H9 (cell line): Measurements from ENCODE around the gene PALM3. TPM values are rescaled to one million over a fixed set of nuclear protein-coding genes. Genes with fewer than 3 reads are reported as not detected.

Source experiments
- DNase-seq: peaks from one replicate; pipeline ENCODE4 v3.0.0-alpha.2; 2017
- H2AFZ ChIP-seq: one replicate; pipeline ENCODE4 v1.6.1; 2013; ENCODE audit warnings: mild to moderate bottlenecking, low read length, control low read depth, moderate library complexity
- H2AK5ac ChIP-seq: 2 replicates; pipeline ENCODE4 v1.6.1; 2013; ENCODE audit warnings: low read length, control low read depth, mixed read lengths; ENCODE audit not compliant: insufficient read length
- H2BK120ac ChIP-seq: one replicate; pipeline ENCODE4 v1.6.1; 2013; ENCODE audit warnings: low read depth, mild to moderate bottlenecking, low read length, control low read depth, inconsistent platforms; ENCODE audit not compliant: poor library complexity, severe bottlenecking
- H2BK12ac ChIP-seq: 2 replicates; pipeline ENCODE4 v1.6.1; 2013; ENCODE audit warnings: low read length, control low read depth, mixed read lengths, low read depth; ENCODE audit not compliant: insufficient read length
- H2BK15ac ChIP-seq: 2 replicates; pipeline ENCODE4 v1.6.1; 2013; ENCODE audit warnings: low read depth, low read length, control low read depth
- H2BK20ac ChIP-seq: one replicate; pipeline ENCODE4 v1.6.1; 2013; ENCODE audit warnings: low read depth, mild to moderate bottlenecking, low read length, control low read depth, inconsistent platforms; ENCODE audit not compliant: poor library complexity, severe bottlenecking
- H2BK5ac ChIP-seq: 2 replicates; pipeline ENCODE4 v1.6.1; 2013; ENCODE audit warnings: low read length, control low read depth, mixed read lengths; ENCODE audit not compliant: insufficient read length
- H3K14ac ChIP-seq: 2 replicates; pipeline ENCODE4 v1.6.1; 2013; ENCODE audit warnings: low read length, control low read depth; ENCODE audit not compliant: insufficient read depth
- H3K18ac ChIP-seq: 2 replicates; pipeline ENCODE4 v1.6.1; 2013; ENCODE audit warnings: low read depth, mild to moderate bottlenecking, mixed read lengths, low read length, control low read depth; ENCODE audit not compliant: insufficient read length
- H3K23ac ChIP-seq: 2 replicates; pipeline ENCODE4 v1.6.1; 2013; ENCODE audit warnings: low read length, control low read depth, mixed read lengths, low read depth; ENCODE audit not compliant: insufficient read length
- H3K23me2 ChIP-seq: 2 replicates; pipeline ENCODE4 v1.6.1; 2013; ENCODE audit warnings: low read depth, mild to moderate bottlenecking, mixed read lengths, low read length, control low read depth; ENCODE audit not compliant: insufficient read length, poor library complexity, severe bottlenecking
- H3K27ac ChIP-seq: 2 replicates; pipeline ENCODE4 v1.5.1; 2013; ENCODE audit warnings: low read length, control low read depth, mixed read lengths, low read depth; ENCODE audit not compliant: insufficient read length
- H3K27me3 ChIP-seq: 2 replicates; pipeline ENCODE4 v1.6.1; 2013; ENCODE audit warnings: low read length, control low read depth, inconsistent platforms; ENCODE audit not compliant: insufficient read depth
- H3K4ac ChIP-seq: 2 replicates; pipeline ENCODE4 v1.6.1; 2013; ENCODE audit warnings: low read depth, mild to moderate bottlenecking, control low read depth, inconsistent platforms, low read length, moderate library complexity
- H3K4me1 ChIP-seq: 2 replicates; pipeline ENCODE4 v1.6.1; 2013; ENCODE audit warnings: low read length, control low read depth, inconsistent platforms; ENCODE audit not compliant: insufficient read depth
- H3K4me2 ChIP-seq: 2 replicates; pipeline ENCODE4 v1.6.1; 2013; ENCODE audit warnings: low read length, control low read depth, mixed read lengths; ENCODE audit not compliant: insufficient read length, insufficient read depth
- H3K56ac ChIP-seq: 2 replicates; pipeline ENCODE4 v1.6.1; 2013; ENCODE audit warnings: low read depth, mild to moderate bottlenecking, mixed read lengths, low read length, control low read depth; ENCODE audit not compliant: insufficient read length
- H3K79me1 ChIP-seq: 2 replicates; pipeline ENCODE4 v1.6.1; 2013; ENCODE audit warnings: low read depth, mild to moderate bottlenecking, moderate library complexity, low read length, control low read depth, inconsistent platforms; ENCODE audit not compliant: insufficient read depth, poor library complexity, severe bottlenecking
- H3K79me2 ChIP-seq: 2 replicates; pipeline ENCODE4 v1.6.1; 2013; ENCODE audit warnings: low read length, control low read depth, inconsistent platforms; ENCODE audit not compliant: insufficient read depth
- H3K9ac ChIP-seq: 2 replicates; pipeline ENCODE4 v1.6.1; 2013; ENCODE audit warnings: low read length, control low read depth, mixed read lengths; ENCODE audit not compliant: insufficient read length; ENCODE audit errors: extremely low read depth
- H3K9me3 ChIP-seq: one replicate; pipeline ENCODE4 v1.6.1; 2013; ENCODE audit warnings: low read depth, low read length, inconsistent platforms; ENCODE audit not compliant: control insufficient read depth
- H3T11ph ChIP-seq: one replicate; pipeline ENCODE4 v1.6.1; 2013; ENCODE audit warnings: mild to moderate bottlenecking, low read length, control low read depth, inconsistent platforms
- H4K20me1 ChIP-seq: one replicate; pipeline ENCODE4 v1.6.1; 2013; ENCODE audit not compliant: control insufficient read depth, insufficient read length, insufficient read depth
- H4K5ac ChIP-seq: 2 replicates; pipeline ENCODE4 v1.6.1; 2013; ENCODE audit warnings: low read depth, mild to moderate bottlenecking, mixed read lengths, low read length, control low read depth; ENCODE audit not compliant: insufficient read length
- H4K8ac ChIP-seq: replicated peaks from 2 replicates; pipeline ENCODE4 v1.6.1; 2013; ENCODE audit warnings: low read length, control low read depth, mixed read lengths, low read depth; ENCODE audit not compliant: insufficient read length
- H4K91ac ChIP-seq: 2 replicates; pipeline ENCODE4 v1.6.1; 2013; ENCODE audit warnings: low read depth, mild to moderate bottlenecking, moderate library complexity, mixed read lengths, low read length, control low read depth; ENCODE audit not compliant: insufficient read length
- H3K27ac Mint-ChIP-seq, 3 experiments: 2 replicates in 2 of 3; 3 replicates in 1 of 3; pipeline ENCODE4 v1.8.0; 2020 to 2021; ENCODE audit warnings: mixed read lengths in 3 of 3, mild to moderate bottlenecking in 1 of 3, moderate library complexity in 1 of 3
- H3K27me3 Mint-ChIP-seq: 2 replicates; pipeline ENCODE4 v1.8.0; 2021; ENCODE audit warnings: low read depth, mild to moderate bottlenecking, moderate library complexity, mixed read lengths
- H3K36me3 Mint-ChIP-seq, 3 experiments: 2 replicates in 2 of 3; 3 replicates in 1 of 3; pipeline ENCODE4 v1.8.0; 2020 to 2021; ENCODE audit warnings: low read depth in 3 of 3, mixed read lengths in 3 of 3; ENCODE audit not compliant: insufficient read depth in 1 of 3
- H3K4me1 Mint-ChIP-seq, 2 experiments: 2 replicates each; pipeline ENCODE4 v1.8.0; 2020; ENCODE audit warnings: mixed read lengths in 2 of 2
- H3K4me3 Mint-ChIP-seq, 2 experiments: 2 replicates in 1 of 2; 3 replicates in 1 of 2; pipeline ENCODE4 v1.8.0; 2020 to 2021; ENCODE audit warnings: mild to moderate bottlenecking in 2 of 2, mixed read lengths in 2 of 2, moderate library complexity in 1 of 2
- H3K9me3 Mint-ChIP-seq, 2 experiments: 2 replicates in 1 of 2; 3 replicates in 1 of 2; pipeline ENCODE4 v1.8.0; 2020; ENCODE audit warnings: mild to moderate bottlenecking in 2 of 2, mixed read lengths in 2 of 2, moderate library complexity in 1 of 2
- CTCF ChIP-seq: fragments of 200-600 bp; sonication (generic); conservative IDR thresholded peaks from 3 replicates; pipeline ENCODE4 v1.8.0; 2021; ENCODE audit warnings: antibody characterized with exemption, mild to moderate bottlenecking
- WGBS: extraction: QIAGEN DNeasy Blood & Tissue Kit; methylation state at CpG from one replicate; pipeline ENCODE4 v1.1.7; 2013; ENCODE audit warnings: missing lambda C conversion rate, low lambda C conversion rate, mixed read lengths; ENCODE audit not compliant: insufficient read length; ENCODE audit errors: extremely low coverage; 5-methylcytosine and 5-hydroxymethylcytosine counted together
- total RNA-seq: library from RNA; stranded (reverse); gene quantifications from 2 replicates; pipeline ENCODE4 v1.2.1, GENCODE V29; 2021

PALM3 gene
- total RNA-seq, 1 experiment from 2014 or later = 11.5 TPM

GRCh38 chr19:14082675-14082960 is 20.7 kb upstream of the PALM3 start:
- Mint-ChIP-seq H3K27me3 (peaks cover 9% of the 10 kb centered on the region), H3K4me1 (peaks cover 6 to 7% of the 10 kb centered on the region in 2 experiments; a peak in 3 of 4 replicates), H3K9me3 (no peaks in the 10 kb centered on the region), H3K27ac (no peak overlapping the region), H3K36me3 (peaks cover 0 to 11% (median 3%) of the 10 kb centered on the region in 3 experiments; a peak in 5 of 7 replicates), H3K4me3 (peak overlapping the region in 1 of 2 experiments; percentile 95; a peak in 3 of 5 replicates)
- Histone ChIP-seq H3K18ac (no peak overlapping the region), H2BK15ac (no peak overlapping the region), H3K27ac (no peak overlapping the region), H2BK20ac (no peak overlapping the region), H3K4me1 (no peaks in the 10 kb centered on the region; the same call in 1 of the 2 replicates), H3K79me2 (no peaks in the 10 kb centered on the region), H3K9ac (no peak overlapping the region), H3K9me3 (no peaks in the 10 kb centered on the region), H2BK5ac (no peak overlapping the region), H3K23me2 (peaks cover 9% of the 10 kb centered on the region), H2AFZ (no peak overlapping the region), H3K14ac (no peak overlapping the region), H3K56ac (no peak overlapping the region), H2AK5ac (no peak overlapping the region), H4K8ac (no peak overlapping the region), H3T11ph (no peak overlapping the region), H4K5ac (no peak overlapping the region), H3K4me2 (no peak overlapping the region), H2BK120ac (no peak overlapping the region), H2BK12ac (no peak overlapping the region), H4K91ac (no peak overlapping the region), H3K79me1 (no peaks in the 10 kb centered on the region), H3K23ac (no peak overlapping the region), H3K4ac (no peak overlapping the region), H3K27me3 (no peaks in the 10 kb centered on the region), H4K20me1 (no peaks in the 10 kb centered on the region)
- no CpG with 5 or more reads among the region's 1 CpG for WGBS
- DNase-seq = no peak
- TF ChIP-seq CTCF = no peak
